Prostate gland (tissue), 2 donors: ENCODE results near the gene VPS26B.

Experiments
- POLR2A ChIP-seq: fragments of 450-650 bp; IDR thresholded peaks from one replicate; pipeline ENCODE4 v1.6.1; 2016; ENCODE audit warnings: antibody characterized with exemption, mild to moderate bottlenecking
- TF ChIP-seq, protein P1 (sequence below), 4 experiments: fragments of 200-600 bp in 2 of 4; fragments of 450-650 bp in 2 of 4; sonication (generic) in 2 of 4; IDR thresholded peaks; 1 replicate in 3 of 4; 2 replicates in 1 of 4; pipeline ENCODE4 v1.5.1; 2016 to 2019; ENCODE audit warnings: antibody characterized with exemption in 4 of 4, mild to moderate bottlenecking in 2 of 4, moderate library complexity in 2 of 4

DNA sequence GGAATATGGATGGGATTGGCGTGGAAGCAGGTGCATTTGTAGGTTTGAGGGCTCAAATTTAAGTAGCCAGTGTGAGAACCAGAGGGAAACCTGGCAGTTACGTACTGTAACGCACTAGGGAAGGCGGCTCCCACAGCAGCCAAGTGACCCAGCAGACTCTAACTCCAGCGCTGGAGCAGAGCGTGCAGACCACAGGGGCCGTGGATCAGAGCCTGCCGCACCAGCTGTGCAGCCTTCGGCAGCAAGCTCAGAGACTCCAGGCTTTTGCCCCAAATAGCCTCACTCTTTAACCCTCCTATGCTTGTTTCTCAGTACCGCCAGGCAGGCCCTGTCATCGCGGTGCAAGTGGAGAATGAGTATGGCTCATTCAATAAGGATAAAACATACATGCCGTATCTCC is 64.0 kb downstream of the VPS26B start:
- TF ChIP-seq, protein P1, sequence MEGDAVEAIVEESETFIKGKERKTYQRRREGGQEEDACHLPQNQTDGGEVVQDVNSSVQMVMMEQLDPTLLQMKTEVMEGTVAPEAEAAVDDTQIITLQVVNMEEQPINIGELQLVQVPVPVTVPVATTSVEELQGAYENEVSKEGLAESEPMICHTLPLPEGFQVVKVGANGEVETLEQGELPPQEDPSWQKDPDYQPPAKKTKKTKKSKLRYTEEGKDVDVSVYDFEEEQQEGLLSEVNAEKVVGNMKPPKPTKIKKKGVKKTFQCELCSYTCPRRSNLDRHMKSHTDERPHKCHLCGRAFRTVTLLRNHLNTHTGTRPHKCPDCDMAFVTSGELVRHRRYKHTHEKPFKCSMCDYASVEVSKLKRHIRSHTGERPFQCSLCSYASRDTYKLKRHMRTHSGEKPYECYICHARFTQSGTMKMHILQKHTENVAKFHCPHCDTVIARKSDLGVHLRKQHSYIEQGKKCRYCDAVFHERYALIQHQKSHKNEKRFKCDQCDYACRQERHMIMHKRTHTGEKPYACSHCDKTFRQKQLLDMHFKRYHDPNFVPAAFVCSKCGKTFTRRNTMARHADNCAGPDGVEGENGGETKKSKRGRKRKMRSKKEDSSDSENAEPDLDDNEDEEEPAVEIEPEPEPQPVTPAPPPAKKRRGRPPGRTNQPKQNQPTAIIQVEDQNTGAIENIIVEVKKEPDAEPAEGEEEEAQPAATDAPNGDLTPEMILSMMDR (IDR thresholded peaks at IDR 0.05) = no peak
- TF ChIP-seq POLR2A = no peak
